Measurements from ENCODE around the gene THRB. TPM values are rescaled to one million over a fixed set of nuclear protein-coding genes. Genes with fewer than 3 reads are reported as not detected.

Gene THRB
- total RNA-seq, 3 donors from 2014 or later = 25.1 to 75.5 (median 59.8) TPM

- no peak for TF ChIP-seq CTCF (IDR thresholded peaks at IDR 0.05)
- intact Hi-C loops (cut with DNase I, micrococcal nuclease) = no loop called here
- no peak overlapping the region for H3K4me3 ChIP-seq
- H3K36me3 ChIP-seq (ENCODE audit: low read depth) = no peaks in the 10 kb centered on the region
- no peak for ATAC-seq
- H3K9me3 ChIP-seq = no peaks in the 10 kb centered on the region
- H3K4me1 ChIP-seq (ENCODE audit: low read depth) = no peaks in the 10 kb centered on the region
- no peak for DNase-seq
These were observed 39.0 kb upstream of the THRB start for GRCh38 chr3:24533561-24534193.

- Histone ChIP-seq H3K4me3 (no peak overlapping the region), H3K4me1 (ENCODE audit: low read depth) (no peaks in the 10 kb centered on the region), H3K36me3 (ENCODE audit: low read depth) (no peaks in the 10 kb centered on the region), H3K9me3 (no peaks in the 10 kb centered on the region)
- no peak for TF ChIP-seq CTCF (IDR thresholded peaks at IDR 0.05)
- intact Hi-C loops (cut with DNase I, micrococcal nuclease) = no loop called here
- ATAC-seq (no peak), DNase-seq (no peak)
These were observed 35.8 kb upstream of the THRB start for GRCh38 chr3:24530471-24530870.

GRCh38 chr3:24529210-24529609, 34.6 kb upstream of the THRB start:
- DNase-seq = no peak
- intact Hi-C loops (cut with DNase I, micrococcal nuclease) = no loop called here
- no peaks in the 10 kb centered on the region for H3K36me3 ChIP-seq (ENCODE audit: low read depth)
- no peaks in the 10 kb centered on the region for H3K4me1 ChIP-seq (ENCODE audit: low read depth)
- no peak overlapping the region for H3K4me3 ChIP-seq
- ATAC-seq = no peak
- no peak for TF ChIP-seq CTCF (IDR thresholded peaks at IDR 0.05)
- no peaks in the 10 kb centered on the region for H3K9me3 ChIP-seq

GRCh38 chr3:24526640-24527212, 32.1 kb upstream of the THRB start:
- TF ChIP-seq CTCF (IDR thresholded peaks at IDR 0.05) = no peak
- no peak for DNase-seq
- intact Hi-C loops (cut with DNase I, micrococcal nuclease) = no loop called here
- Histone ChIP-seq H3K4me1 (ENCODE audit: low read depth) (no peaks in the 10 kb centered on the region), H3K36me3 (ENCODE audit: low read depth) (no peaks in the 10 kb centered on the region), H3K9me3 (no peaks in the 10 kb centered on the region), H3K4me3 (no peak overlapping the region)
- no peak for ATAC-seq

GRCh38 chr3:24525557-24525956, 30.9 kb upstream of the THRB start:
- ATAC-seq (no peak), DNase-seq (no peak)
- TF ChIP-seq CTCF (IDR thresholded peaks at IDR 0.05) = no peak
- H3K4me1 ChIP-seq (ENCODE audit: low read depth) = peaks cover 2% of the 10 kb centered on the region
- no peaks in the 10 kb centered on the region for H3K9me3 ChIP-seq
- intact Hi-C loops (cut with DNase I, micrococcal nuclease) = no loop called here
- no peaks in the 10 kb centered on the region for H3K36me3 ChIP-seq (ENCODE audit: low read depth)
- H3K4me3 ChIP-seq = no peak overlapping the region
